ENCODE measurements around the gene CLEC11A.
A peak's percentile ranks its signal among the peaks of the same experiment; 100 is the strongest.

The CLEC11A gene

DNA sequence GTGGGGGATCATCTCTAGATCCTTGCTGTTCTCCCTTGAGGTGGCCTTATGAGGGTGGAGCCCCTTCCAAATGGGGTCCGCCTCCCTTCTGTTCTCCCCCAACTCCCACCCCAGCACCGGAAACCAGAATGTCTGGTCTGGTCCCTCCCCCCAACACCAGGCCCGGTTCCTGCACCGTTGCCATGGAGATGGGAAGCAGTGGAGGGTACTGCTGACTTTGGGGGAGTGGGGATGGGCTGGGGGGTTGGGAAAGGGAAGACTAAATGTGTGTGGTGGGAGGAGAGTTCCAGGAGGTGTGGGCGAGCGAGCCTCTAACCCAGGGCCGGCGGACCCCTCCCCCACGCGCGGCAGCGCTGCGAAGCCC lies 5.3 kb upstream of the CLEC11A start:
- no peaks in the 10 kb centered on the region for H3K9me2 ChIP-seq (replicated peaks; ENCODE audit: low read depth, low read length)
- H3K27me3 ChIP-seq (ENCODE audit: insufficient read depth, low read length, poor library complexity, severe bottlenecking), result no peaks in the 10 kb centered on the region
- no peaks in the 10 kb centered on the region for H3K9me3 ChIP-seq (ENCODE audit: insufficient read depth, low read depth, low read length)
- H3K9ac ChIP-seq (ENCODE audit: low read depth, low read length, poor library complexity, severe bottlenecking), result no peak overlapping the region
- no peak overlapping the region for H2AFZ ChIP-seq (ENCODE audit: low read length)
- peak overlapping the region; percentile 38 for H3K4me3 ChIP-seq (ENCODE audit: low read length, poor library complexity, severe bottlenecking)
- H3K36me3 ChIP-seq (ENCODE audit: insufficient read depth, low read length), result no peaks in the 10 kb centered on the region
- no peaks in the 10 kb centered on the region for H3F3A ChIP-seq (ENCODE audit: low read depth)
- H3K4me2 ChIP-seq (ENCODE audit: low read depth, low read length, poor library complexity, severe bottlenecking), result peak overlapping the region; percentile 51
- TF ChIP-seq, protein P1, sequence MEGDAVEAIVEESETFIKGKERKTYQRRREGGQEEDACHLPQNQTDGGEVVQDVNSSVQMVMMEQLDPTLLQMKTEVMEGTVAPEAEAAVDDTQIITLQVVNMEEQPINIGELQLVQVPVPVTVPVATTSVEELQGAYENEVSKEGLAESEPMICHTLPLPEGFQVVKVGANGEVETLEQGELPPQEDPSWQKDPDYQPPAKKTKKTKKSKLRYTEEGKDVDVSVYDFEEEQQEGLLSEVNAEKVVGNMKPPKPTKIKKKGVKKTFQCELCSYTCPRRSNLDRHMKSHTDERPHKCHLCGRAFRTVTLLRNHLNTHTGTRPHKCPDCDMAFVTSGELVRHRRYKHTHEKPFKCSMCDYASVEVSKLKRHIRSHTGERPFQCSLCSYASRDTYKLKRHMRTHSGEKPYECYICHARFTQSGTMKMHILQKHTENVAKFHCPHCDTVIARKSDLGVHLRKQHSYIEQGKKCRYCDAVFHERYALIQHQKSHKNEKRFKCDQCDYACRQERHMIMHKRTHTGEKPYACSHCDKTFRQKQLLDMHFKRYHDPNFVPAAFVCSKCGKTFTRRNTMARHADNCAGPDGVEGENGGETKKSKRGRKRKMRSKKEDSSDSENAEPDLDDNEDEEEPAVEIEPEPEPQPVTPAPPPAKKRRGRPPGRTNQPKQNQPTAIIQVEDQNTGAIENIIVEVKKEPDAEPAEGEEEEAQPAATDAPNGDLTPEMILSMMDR (conservative IDR thresholded peaks at IDR 0.05; ENCODE audit: low read length), result no peak
- H4K20me1 ChIP-seq (ENCODE audit: insufficient read depth, low read length, poor library complexity, severe bottlenecking), result no peaks in the 10 kb centered on the region
- no peaks in the 10 kb centered on the region for H3K79me2 ChIP-seq (ENCODE audit: insufficient read depth, low read length)
- peaks cover 9% of the 10 kb centered on the region for H3K4me1 ChIP-seq (ENCODE audit: insufficient read depth, low read length, poor library complexity, severe bottlenecking)

DNA sequence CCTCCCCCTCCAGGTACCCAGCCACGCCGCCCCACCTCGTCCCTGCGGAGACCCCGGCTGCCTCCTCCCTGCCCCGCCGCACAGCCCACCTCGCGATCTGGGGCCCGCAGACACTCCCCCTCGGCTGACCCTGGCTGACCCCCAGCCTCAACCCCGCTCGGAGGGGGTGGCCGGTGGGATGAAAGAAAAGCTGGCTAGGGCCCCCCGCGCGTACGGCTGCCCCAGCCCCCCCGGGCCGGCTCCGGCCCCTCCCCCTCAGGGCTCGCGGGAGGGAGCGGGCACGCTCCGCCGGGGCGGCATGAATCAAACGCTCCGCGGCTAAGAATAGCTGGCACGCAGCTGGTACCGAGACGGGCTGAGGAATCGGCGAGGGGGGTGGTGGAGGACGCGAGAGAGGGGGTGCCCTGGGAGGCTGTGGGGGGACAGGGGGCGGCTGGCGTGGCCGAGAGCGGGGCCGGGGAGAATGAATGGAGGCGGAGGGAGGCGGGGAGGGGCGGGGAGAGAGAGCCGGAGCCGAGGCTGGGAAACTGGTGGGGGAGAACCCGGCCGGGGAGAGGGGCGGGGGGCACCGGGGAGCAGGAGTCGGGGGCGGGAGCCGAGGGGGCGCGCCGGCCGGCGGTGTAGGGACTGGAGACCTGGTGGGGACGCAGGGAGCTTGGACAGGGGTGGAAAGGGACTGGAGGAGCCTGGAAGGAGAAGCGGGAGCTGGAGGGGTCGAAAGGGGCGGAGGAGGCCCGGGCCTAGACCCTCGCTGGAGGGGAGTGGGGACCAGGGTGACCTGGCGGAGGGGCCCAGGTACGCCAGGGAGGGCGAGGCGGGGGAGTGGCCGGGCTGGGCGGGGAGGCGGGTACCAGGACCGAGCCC lies 4.7 kb upstream of the CLEC11A start:
- H3K4me2 ChIP-seq (ENCODE audit: low read depth, low read length, poor library complexity, severe bottlenecking), result peak overlapping the region; percentile 51
- no peak overlapping the region for H3K9ac ChIP-seq (ENCODE audit: low read depth, low read length, poor library complexity, severe bottlenecking)
- H3K9me2 ChIP-seq (replicated peaks; ENCODE audit: low read depth, low read length), result no peaks in the 10 kb centered on the region
- H3K36me3 ChIP-seq (ENCODE audit: insufficient read depth, low read length), result no peaks in the 10 kb centered on the region
- H3K9me3 ChIP-seq (ENCODE audit: insufficient read depth, low read depth, low read length), result no peaks in the 10 kb centered on the region
- TF ChIP-seq EZH2phosphoT487 (IDR thresholded peaks at IDR 0.05; ENCODE audit: borderline replicate concordance), result no peak
- TF ChIP-seq, protein P1 (conservative IDR thresholded peaks at IDR 0.05; ENCODE audit: low read length), result no peak
- no peaks in the 10 kb centered on the region for H3K27me3 ChIP-seq (ENCODE audit: insufficient read depth, low read length, poor library complexity, severe bottlenecking)
- H3K4me1 ChIP-seq (ENCODE audit: insufficient read depth, low read length, poor library complexity, severe bottlenecking), result peaks cover 3% of the 10 kb centered on the region
- no peaks in the 10 kb centered on the region for H4K20me1 ChIP-seq (ENCODE audit: insufficient read depth, low read length, poor library complexity, severe bottlenecking)
- H2AFZ ChIP-seq (ENCODE audit: low read length), result peak overlapping the region; percentile 49; the same call in 1 of the 2 replicates
- peak overlapping the region; percentile 38 for H3K4me3 ChIP-seq (ENCODE audit: low read length, poor library complexity, severe bottlenecking)
- no peaks in the 10 kb centered on the region for H3F3A ChIP-seq (ENCODE audit: low read depth)
- no peaks in the 10 kb centered on the region for H3K79me2 ChIP-seq (ENCODE audit: insufficient read depth, low read length)

DNA sequence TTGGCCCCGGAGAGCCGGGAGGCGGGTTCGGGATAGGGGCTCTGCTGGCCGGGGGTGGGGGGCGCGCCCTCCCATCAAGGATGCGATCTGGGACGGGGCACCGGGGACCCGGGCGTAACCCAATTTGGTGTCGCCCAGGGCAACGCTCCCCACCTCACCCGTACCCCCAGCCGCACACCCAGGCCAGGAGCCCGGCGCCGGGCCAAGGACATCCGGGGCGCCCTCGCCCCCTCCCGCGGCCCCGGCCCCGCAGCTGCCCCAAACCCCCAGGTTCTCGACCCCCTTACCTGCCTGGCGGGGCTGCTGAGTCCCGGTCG lies 4.1 kb upstream of the CLEC11A start:
- Histone ChIP-seq H3F3A (ENCODE audit: low read depth) (no peaks in the 10 kb centered on the region), H3K27me3 (ENCODE audit: insufficient read depth, low read length, poor library complexity, severe bottlenecking) (no peaks in the 10 kb centered on the region), H3K9ac (ENCODE audit: low read depth, low read length, poor library complexity, severe bottlenecking) (no peak overlapping the region), H3K9me3 (ENCODE audit: insufficient read depth, low read depth, low read length) (no peaks in the 10 kb centered on the region), H3K4me1 (ENCODE audit: insufficient read depth, low read length, poor library complexity, severe bottlenecking) (no peaks in the 10 kb centered on the region), H3K36me3 (ENCODE audit: insufficient read depth, low read length) (no peaks in the 10 kb centered on the region), H3K4me3 (ENCODE audit: low read length, poor library complexity, severe bottlenecking) (peak overlapping the region; percentile 38), H3K79me2 (ENCODE audit: insufficient read depth, low read length) (no peaks in the 10 kb centered on the region), H4K20me1 (ENCODE audit: insufficient read depth, low read length, poor library complexity, severe bottlenecking) (no peaks in the 10 kb centered on the region), H3K9me2 (replicated peaks; ENCODE audit: low read depth, low read length) (no peaks in the 10 kb centered on the region), H3K4me2 (ENCODE audit: low read depth, low read length, poor library complexity, severe bottlenecking) (no peak overlapping the region), H2AFZ (ENCODE audit: low read length) (no peak overlapping the region)
- TF ChIP-seq EZH2phosphoT487 (IDR thresholded peaks at IDR 0.05; ENCODE audit: borderline replicate concordance), result no peak

DNA sequence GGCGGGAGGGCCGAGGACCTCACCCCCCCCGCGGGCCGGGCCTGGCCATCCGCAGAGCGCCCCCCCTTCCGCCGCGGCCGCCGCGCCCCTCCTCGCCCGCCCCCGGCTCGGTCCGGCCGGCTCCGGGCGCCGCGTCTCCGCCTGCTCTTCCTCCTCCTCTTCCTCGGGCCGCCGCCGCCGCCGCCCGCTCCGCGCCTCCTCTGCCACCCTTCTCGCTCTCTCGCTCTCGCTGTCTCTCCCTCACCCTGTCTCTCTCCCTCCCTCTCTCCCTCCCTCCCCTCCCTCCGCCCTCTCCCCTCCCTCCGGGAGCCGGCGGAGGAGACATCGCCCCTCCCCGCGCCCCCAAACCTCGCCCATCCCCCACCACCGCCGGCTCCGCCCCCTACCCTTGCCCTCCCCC lies 3.6 kb upstream of the CLEC11A start, which contains the start of gene SHANK1:
SHANK1 (minus strand) TSS at position 237 of the 400 bp plus-strand sequence. CDS start 2,883 bp downstream, outside the sequence.
- Histone ChIP-seq H3K79me2 (ENCODE audit: insufficient read depth, low read length) (no peaks in the 10 kb centered on the region), H3K9ac (ENCODE audit: low read depth, low read length, poor library complexity, severe bottlenecking) (no peak within 1 kb of the TSS), H3F3A (ENCODE audit: low read depth) (no peaks in the 10 kb centered on the region), H3K36me3 (ENCODE audit: insufficient read depth, low read length) (no peaks in the 10 kb centered on the region), H3K4me1 (ENCODE audit: insufficient read depth, low read length, poor library complexity, severe bottlenecking) (no peaks in the 10 kb centered on the region), H4K20me1 (ENCODE audit: insufficient read depth, low read length, poor library complexity, severe bottlenecking) (no peaks in the 10 kb centered on the region), H3K4me3 (ENCODE audit: low read length, poor library complexity, severe bottlenecking) (peak within 1 kb of the TSS; percentile 38), H2AFZ (ENCODE audit: low read length) (no peak within 1 kb of the TSS), H3K9me3 (ENCODE audit: insufficient read depth, low read depth, low read length) (no peaks in the 10 kb centered on the region), H3K27me3 (ENCODE audit: insufficient read depth, low read length, poor library complexity, severe bottlenecking) (no peaks in the 10 kb centered on the region), H3K9me2 (replicated peaks; ENCODE audit: low read depth, low read length) (no peaks in the 10 kb centered on the region), H3K4me2 (ENCODE audit: low read depth, low read length, poor library complexity, severe bottlenecking) (peak within 1 kb of the TSS; percentile 51)
- TF ChIP-seq, protein P1 (conservative IDR thresholded peaks at IDR 0.05; ENCODE audit: low read length), result no peak
- TF ChIP-seq EZH2phosphoT487 (IDR thresholded peaks at IDR 0.05; ENCODE audit: borderline replicate concordance), result no peak
